HG03135 (cell line): ENCODE measurements around the gene PGAM1.
"Not testable (repeated sequence)": the region's sequence is repeated elsewhere in the genome, so short reads cannot be mapped to it uniquely, and the experiment has no call there.

ENCODE experiments used
- ATAC-seq: cut with Tn5 transposase; IDR thresholded peaks from one replicate; pipeline ENCODE4 v1.9.1; 2021; ENCODE audit warnings: mild to moderate bottlenecking, moderate library complexity; ENCODE audit not compliant: unreplicated experiment

PGAM1 gene

DNA sequence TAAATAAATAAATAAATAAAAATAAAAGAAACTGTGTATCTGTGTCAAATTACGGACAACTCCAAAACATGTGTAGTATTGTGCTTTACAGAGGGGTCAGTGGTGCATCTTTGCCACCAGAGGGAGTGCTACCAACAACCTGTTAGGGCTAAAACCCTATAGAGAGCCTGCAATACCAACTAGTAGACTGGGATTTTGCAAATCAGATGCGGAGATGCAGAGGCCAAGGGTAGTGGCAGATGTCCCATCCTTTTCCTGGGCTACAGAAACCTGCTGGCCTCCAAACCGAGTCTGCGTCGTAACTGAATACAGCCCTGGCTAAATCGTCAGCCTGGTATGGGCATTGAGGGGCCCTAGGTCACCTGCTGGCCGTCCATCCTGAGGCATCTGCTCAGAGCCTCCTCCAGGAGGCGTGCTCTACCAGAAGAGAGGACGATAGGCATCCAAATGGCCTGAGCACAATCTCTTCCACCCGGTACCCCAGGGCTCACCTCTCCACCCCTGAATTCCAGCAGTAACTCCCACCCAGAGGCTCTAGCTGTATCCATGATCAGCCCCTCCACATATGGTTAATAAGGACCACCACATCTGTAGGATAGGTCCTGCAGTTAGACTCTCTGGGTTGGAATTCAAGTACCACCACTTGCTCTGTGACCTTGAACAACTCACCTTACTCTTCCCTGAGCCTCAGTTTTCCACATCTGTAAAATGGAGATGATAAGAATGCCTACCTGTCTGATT, 18.6 kb upstream of the PGAM1 start:
- ATAC-seq = peak; percentile 82

DNA sequence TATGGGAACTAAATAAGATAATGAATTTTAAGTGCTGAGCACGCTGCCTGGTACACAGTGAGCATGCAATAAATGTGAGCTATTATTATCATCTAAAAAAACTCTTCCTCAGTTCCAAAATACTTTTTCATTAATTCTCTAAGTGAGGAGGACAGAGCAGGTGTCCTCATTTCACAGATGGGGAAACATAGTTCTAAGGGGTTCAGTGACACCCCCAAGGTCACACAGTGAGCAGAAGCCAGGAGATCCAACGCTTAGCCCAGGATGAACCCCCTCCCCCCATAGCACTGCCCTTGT, 18.1 kb upstream of the PGAM1 start:
- ATAC-seq = no peak

- no peak for ATAC-seq
These were observed 17.4 kb upstream of the PGAM1 start for GRCh38 chr10:97408496-97408992.

- ATAC-seq = no peak
These were observed 14.6 kb upstream of the PGAM1 start for GRCh38 chr10:97411406-97411805.

- no peak for ATAC-seq
These were observed 13.1 kb upstream of the PGAM1 start for GRCh38 chr10:97412891-97413304.

- ATAC-seq = no peak
These were observed 9.4 kb upstream of the PGAM1 start for GRCh38 chr10:97416565-97416964.

GRCh38 chr10:97423757-97424098, 2.3 kb upstream of the PGAM1 start:
- not testable (repeated sequence) for ATAC-seq

- no peak for ATAC-seq
These were observed 982 bp downstream of the PGAM1 start for GRCh38 chr10:97426776-97427570.

- ATAC-seq = no peak
These were observed 1.7 kb downstream of the PGAM1 start for GRCh38 chr10:97427571-97428179.

DNA sequence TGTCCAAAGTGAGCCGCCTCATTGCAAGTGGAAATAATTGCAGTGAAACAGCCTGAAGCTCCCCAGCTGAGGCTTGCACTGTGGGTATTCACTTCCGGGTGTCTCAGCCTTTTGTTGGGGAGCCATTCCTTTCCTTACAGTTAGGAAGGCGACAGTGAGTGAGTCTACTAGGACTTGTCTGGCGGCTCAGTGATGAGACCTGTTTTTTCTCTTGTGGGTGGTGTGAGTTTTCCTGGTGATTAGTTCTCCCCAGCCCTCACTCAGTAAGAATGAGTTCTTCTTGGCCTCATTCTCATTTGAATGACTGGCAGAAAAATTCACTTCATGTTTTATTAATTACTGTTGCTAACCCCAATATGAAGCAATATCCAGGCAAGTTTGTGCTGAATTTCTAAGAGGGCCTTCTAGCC, 2.6 kb downstream of the PGAM1 start:
- no peak for ATAC-seq

GRCh38 chr10:97434055-97434454, 8.1 kb downstream of the PGAM1 start:
- no peak for ATAC-seq

DNA sequence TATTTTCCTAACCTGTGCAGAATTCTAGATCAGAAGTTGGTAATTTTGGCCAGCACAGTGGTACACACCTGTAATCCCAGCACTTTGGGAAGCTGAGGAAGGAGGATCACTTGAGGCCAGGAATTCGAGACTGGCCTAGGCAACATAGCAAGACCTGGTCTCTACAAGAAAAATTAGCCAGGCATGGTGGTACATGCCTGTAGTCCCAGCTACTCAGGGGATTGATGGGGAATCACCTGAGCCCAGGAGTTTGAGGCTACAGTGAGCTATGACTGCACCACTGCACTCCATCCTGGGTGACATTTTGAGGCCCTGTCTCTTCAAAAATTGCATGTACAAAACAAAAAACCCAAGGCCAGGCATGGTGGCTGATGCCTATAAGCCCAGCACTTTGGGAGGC, 8.6 kb downstream of the PGAM1 start:
- ATAC-seq = no peak

- ATAC-seq = no peak
These were observed 9.2 kb downstream of the PGAM1 start for GRCh38 chr10:97435211-97435610.

GRCh38 chr10:97442277-97442676, 16.3 kb downstream of the PGAM1 start:
- ATAC-seq = no peak

GRCh38 chr10:97444212-97444611, 18.2 kb downstream of the PGAM1 start:
- no peak for ATAC-seq

DNA sequence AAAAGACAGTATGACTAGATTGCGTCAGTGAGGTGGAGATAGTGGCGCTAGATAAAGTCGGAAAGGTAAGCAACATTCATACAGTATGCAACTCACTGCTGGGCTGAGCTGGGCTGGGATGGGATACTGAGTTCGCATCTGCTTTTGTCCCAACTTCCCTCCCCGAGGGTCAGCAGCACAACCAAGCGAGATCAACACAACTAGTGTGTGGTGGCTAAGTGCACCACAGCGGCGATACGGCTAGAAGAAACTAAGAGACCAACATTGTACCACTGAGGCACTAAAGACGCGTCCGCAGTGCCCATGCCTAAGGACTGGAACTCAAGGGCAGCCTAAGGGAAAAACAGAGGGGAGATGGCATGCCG, 19.3 kb downstream of the PGAM1 start:
- ATAC-seq = no peak

DNA sequence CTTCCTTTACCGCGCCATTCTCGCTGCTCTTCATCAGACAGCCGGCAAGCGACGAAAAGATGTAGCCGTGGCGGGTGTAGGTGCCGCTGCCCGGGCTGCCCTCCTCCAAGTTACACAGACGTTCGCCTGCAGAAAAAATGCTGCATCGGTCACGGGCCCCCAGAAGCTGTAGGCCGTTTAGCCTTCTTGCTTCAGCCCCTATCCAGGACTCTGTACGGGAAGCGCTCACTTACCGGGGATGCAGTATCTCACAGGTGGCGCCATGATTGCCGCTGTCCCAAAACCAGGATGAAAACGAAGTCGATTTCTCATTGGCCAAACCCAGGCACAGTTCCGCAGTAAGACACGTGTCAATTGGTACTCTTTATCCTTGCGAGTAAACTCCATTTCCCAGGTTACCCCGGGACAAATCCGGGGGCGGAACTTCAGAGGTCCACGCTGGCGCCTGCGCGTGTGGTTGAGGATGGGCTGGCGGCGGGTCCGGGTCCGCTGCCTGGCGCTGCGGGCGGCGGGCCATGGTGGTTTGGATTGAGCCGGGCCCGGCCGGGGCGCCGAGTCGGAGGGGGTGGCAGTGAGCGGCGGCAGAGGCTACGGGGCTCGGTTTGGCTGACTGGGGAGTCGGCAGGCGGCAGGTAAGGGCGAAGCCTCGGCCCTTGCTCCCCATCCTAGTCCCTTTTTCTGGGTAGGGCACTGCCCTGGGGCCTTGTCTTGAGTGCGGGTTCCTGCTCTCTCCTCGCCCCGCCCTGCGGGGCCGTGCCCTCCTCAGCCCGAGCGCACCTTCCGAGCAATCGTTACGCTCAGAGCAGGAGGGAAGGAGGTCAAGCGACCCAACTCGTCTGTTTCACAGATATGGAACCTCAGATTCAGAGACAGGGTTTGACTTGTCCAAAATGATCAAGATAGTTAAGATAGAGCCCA, 20.0 kb downstream of the PGAM1 start, which contains the start of the genes EXOSC1 and ZDHHC16:
TSS of gene EXOSC1 (minus strand) at position 285 of the 918 bp plus-strand sequence. CDS start at position 264, 21 bp downstream.
TSS of gene ZDHHC16 (plus strand) at position 454 of the 918 bp plus-strand sequence. CDS start 5,501 bp downstream, outside the sequence.
- ATAC-seq = peak; percentile 95

- no peak for ATAC-seq
These were observed 24.8 kb downstream of the PGAM1 start for GRCh38 chr10:97450828-97451227.

- no peak for ATAC-seq
These were observed 25.6 kb downstream of the PGAM1 start for GRCh38 chr10:97451605-97452004.

- ATAC-seq = no peak
These were observed 26.4 kb downstream of the PGAM1 start for GRCh38 chr10:97452352-97452751.
